ENCODE data around the gene ZFP14.
"Not testable (repeated sequence)": the region's sequence is repeated elsewhere in the genome, so short reads cannot be mapped to it uniquely, and the experiment has no call there.

The ZFP14 gene

DNA sequence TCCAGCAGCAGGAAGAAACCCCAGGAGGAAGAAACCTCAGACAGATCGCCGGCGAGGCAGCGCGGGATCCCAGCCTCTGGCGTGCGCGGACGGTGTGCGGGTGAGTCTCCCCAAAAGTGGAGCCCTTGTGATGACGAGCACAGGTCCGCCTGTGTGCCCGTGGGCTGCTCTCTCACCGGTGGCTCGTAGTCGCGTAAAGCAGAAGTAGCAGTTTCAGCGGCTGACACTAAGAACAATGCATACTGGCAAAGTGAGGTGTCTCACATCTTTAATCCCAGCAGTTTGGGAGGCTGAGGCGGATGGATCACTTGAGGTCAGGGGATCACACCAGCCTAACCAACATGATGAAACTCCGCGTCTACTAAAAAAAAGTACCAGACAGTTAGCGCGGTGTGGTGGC lies 69.2 kb downstream of the ZFP14 start:
- not testable (repeated sequence) for H3K27ac Mint-ChIP-seq, H3K4me1 Mint-ChIP-seq
- H3K36me3 Mint-ChIP-seq (ENCODE audit: low read depth): peaks cover 31% of the 10 kb centered on the region

GRCh38 chr19:36309309-36309708 lies 69.7 kb downstream of the ZFP14 start:
- not testable (repeated sequence) for H3K27ac Mint-ChIP-seq; H3K27me3 Mint-ChIP-seq (ENCODE audit: low read depth); H3K9me3 Mint-ChIP-seq; H3K4me3 Mint-ChIP-seq; H3K4me1 Mint-ChIP-seq
- peaks cover 27% of the 10 kb centered on the region for H3K36me3 Mint-ChIP-seq (ENCODE audit: low read depth)

More for the DNA sequence above, 69.2 kb downstream of the ZFP14 start:
- H3K27me3 Mint-ChIP-seq (ENCODE audit: low read depth); H3K4me3 Mint-ChIP-seq: not testable (repeated sequence)
- H3K9me3 Mint-ChIP-seq: peaks cover 12% of the 10 kb centered on the region

- H3K4me3 Mint-ChIP-seq; H3K36me3 Mint-ChIP-seq (ENCODE audit: low read depth); H3K9me3 Mint-ChIP-seq; H3K4me1 Mint-ChIP-seq; H3K27ac Mint-ChIP-seq; H3K27me3 Mint-ChIP-seq (ENCODE audit: low read depth): not testable (repeated sequence)
Observed at GRCh38 chr19:36292317-36292716, 86.7 kb downstream of the ZFP14 start.
